ENCODE results near the gene FOXL3. TPM values are rescaled to one million over a fixed set of nuclear protein-coding genes. Genes with fewer than 3 reads are reported as not detected.
A peak's percentile ranks its signal among the peaks of the same experiment; 100 is the strongest.

The FOXL3 gene
- total RNA-seq, 1 donor from 2014 or later = not detected

- Histone ChIP-seq H3K4me1 (peaks cover 4% of the 10 kb centered on the region), H3K36me3 (no peaks in the 10 kb centered on the region), H3K27ac (no peak overlapping the region), H3K4me3 (no peak overlapping the region), H3K9me3 (no peaks in the 10 kb centered on the region), H3K27me3 (no peaks in the 10 kb centered on the region)
- ATAC-seq (peak; percentile 22), DNase-seq (no peak)
- intact Hi-C loops (cut with DNase I) = no loop called here
- TF ChIP-seq CTCF (IDR thresholded peaks at IDR 0.05) = peak; percentile 21
Measured at GRCh38 chr7:266851-267840, 22.8 kb upstream of the FOXL3 start.

GRCh38 chr7:268991-269390 lies 21.0 kb upstream of the FOXL3 start:
- TF ChIP-seq CTCF (IDR thresholded peaks at IDR 0.05) = no peak
- ATAC-seq (no peak), DNase-seq (no peak)
- no peaks in the 10 kb centered on the region for H3K27me3 ChIP-seq
- H3K36me3 ChIP-seq = no peaks in the 10 kb centered on the region
- H3K4me3 ChIP-seq = no peak overlapping the region
- H3K9me3 ChIP-seq = no peaks in the 10 kb centered on the region
- peaks cover 4% of the 10 kb centered on the region for H3K4me1 ChIP-seq
- intact Hi-C loops (cut with DNase I) = no loop called here
- H3K27ac ChIP-seq = no peak overlapping the region

- Histone ChIP-seq H3K36me3 (no peaks in the 10 kb centered on the region), H3K27me3 (no peaks in the 10 kb centered on the region), H3K4me1 (peaks cover 1% of the 10 kb centered on the region), H3K9me3 (no peaks in the 10 kb centered on the region), H3K4me3 (no peak overlapping the region), H3K27ac (no peak overlapping the region)
- DNase-seq = no peak
- no peak for ATAC-seq
- intact Hi-C loops (cut with DNase I) = no loop called here
- TF ChIP-seq CTCF (IDR thresholded peaks at IDR 0.05) = no peak
Measured at GRCh38 chr7:269721-270120, 20.2 kb upstream of the FOXL3 start.

GRCh38 chr7:270351-270983 lies 19.5 kb upstream of the FOXL3 start:
- DNase-seq (no peak), ATAC-seq (no peak)

More at GRCh38 chr7:270351-270983, 19.5 kb upstream of the FOXL3 start:
- H3K27me3 ChIP-seq = no peaks in the 10 kb centered on the region
- H3K4me1 ChIP-seq = no peaks in the 10 kb centered on the region
- intact Hi-C loops (cut with DNase I) = no loop called here
- H3K27ac ChIP-seq = no peak overlapping the region
- H3K36me3 ChIP-seq = no peaks in the 10 kb centered on the region
- H3K4me3 ChIP-seq = no peak overlapping the region
- H3K9me3 ChIP-seq = no peaks in the 10 kb centered on the region
- no peak for TF ChIP-seq CTCF (IDR thresholded peaks at IDR 0.05)
